GM12801 (cell line): ENCODE measurements around the gene RASGRF2.

Source experiments
- CTCF ChIP-seq: IDR thresholded peaks from one replicate; pipeline ENCODE4 v1.5.1; 2011; ENCODE audit warnings: control low read depth; ENCODE audit not compliant: insufficient read length; ENCODE audit errors: extremely low read depth

RASGRF2 gene

GRCh38 chr5:81161012-81161601, 200.9 kb downstream of the RASGRF2 start:
- TF ChIP-seq CTCF, result no peak

- TF ChIP-seq CTCF, result no peak
These were observed 202.3 kb downstream of the RASGRF2 start for GRCh38 chr5:81162501-81162900.

GRCh38 chr5:81163651-81164050, 203.5 kb downstream of the RASGRF2 start:
- no peak for TF ChIP-seq CTCF

- TF ChIP-seq CTCF, result no peak
These were observed 204.3 kb downstream of the RASGRF2 start for GRCh38 chr5:81164476-81164875.

- no peak for TF ChIP-seq CTCF
These were observed 204.8 kb downstream of the RASGRF2 start for GRCh38 chr5:81164936-81165335.

- no peak for TF ChIP-seq CTCF
These were observed 205.4 kb downstream of the RASGRF2 start for GRCh38 chr5:81165493-81166119.

GRCh38 chr5:81166430-81166829, 206.3 kb downstream of the RASGRF2 start:
- no peak for TF ChIP-seq CTCF
